Caco-2 (cell line): ENCODE data around the gene EPS8L2. TPM values are rescaled to one million over a fixed set of nuclear protein-coding genes. Genes with fewer than 3 reads are reported as not detected.
A peak's percentile ranks its signal among the peaks of the same experiment; 100 is the strongest.

Experiments
- BruUV-seq: library from RNA; stranded (reverse); fragments of 400-500 nt; replicated peaks from 2 replicates; lab custom pipeline; 2021; lab: Mats Ljungman, UMichigan
- CTCF ChIA-PET: fragments of 300-600 bp; sonication (Branson Sonifier 250); formaldehyde crosslinking; loops from one replicate; lab custom pipeline; 2022; ENCODE audit warnings: antibody characterized with exemption; lab: Charles Lee
- POLR2A ChIA-PET: fragments of 300-600 bp; sonication (Branson Sonifier 250); formaldehyde crosslinking; loops from one replicate; lab custom pipeline; 2022; ENCODE audit warnings: antibody characterized with exemption; lab: Charles Lee
- DNase-seq, 2 experiments: peaks; one replicate each; pipeline versions ENCODE4 v3.0.0 to v3.0.0-alpha.2; 2020 to 2022
- H3K27me3 ChIP-seq: replicated peaks from 2 replicates; pipeline ENCODE4 v1.6.0; 2011; ENCODE audit warnings: low read length; ENCODE audit not compliant: control insufficient read depth, insufficient read depth
- H3K36me3 ChIP-seq: 2 replicates; pipeline ENCODE4 v1.5.1; 2011; ENCODE audit warnings: low read length; ENCODE audit not compliant: control insufficient read depth, insufficient read depth
- H3K4me1 ChIP-seq: fragments of 250-450 bp; sonication (Bioruptor Pico); 2 replicates; pipeline ENCODE4 v1.5.1; 2020; ENCODE audit warnings: mild to moderate bottlenecking
- H3K4me3 ChIP-seq: 2 replicates; pipeline ENCODE4 v1.5.1; 2011; ENCODE audit warnings: low read depth, mild to moderate bottlenecking, control low read depth, low read length
- H3K9me3 ChIP-seq: fragments of 250-450 bp; sonication (Bioruptor Pico); 2 replicates; pipeline ENCODE4 v1.5.1; 2020; ENCODE audit warnings: mild to moderate bottlenecking, moderate library complexity
- H3K27ac Mint-ChIP-seq: one replicate; pipeline ENCODE4 v1.8.0; 2022; ENCODE audit warnings: mixed read lengths; ENCODE audit not compliant: unreplicated experiment
- H3K27me3 Mint-ChIP-seq: one replicate; pipeline ENCODE4 v1.8.0; 2022; ENCODE audit warnings: mixed read lengths; ENCODE audit not compliant: insufficient read depth, unreplicated experiment
- H3K36me3 Mint-ChIP-seq: one replicate; pipeline ENCODE4 v1.8.0; 2022; ENCODE audit warnings: mild to moderate bottlenecking, mixed read lengths; ENCODE audit not compliant: insufficient read depth, unreplicated experiment
- H3K4me1 Mint-ChIP-seq: one replicate; pipeline ENCODE4 v1.8.0; 2022; ENCODE audit warnings: low read depth, mixed read lengths; ENCODE audit not compliant: unreplicated experiment
- H3K4me3 Mint-ChIP-seq: one replicate; pipeline ENCODE4 v1.8.0; 2022; ENCODE audit warnings: mild to moderate bottlenecking, moderate library complexity, mixed read lengths; ENCODE audit not compliant: unreplicated experiment
- H3K9me3 Mint-ChIP-seq: one replicate; pipeline ENCODE4 v1.8.0; 2022; ENCODE audit warnings: mixed read lengths; ENCODE audit not compliant: unreplicated experiment
- CTCF ChIP-seq, 2 experiments: fragments of 200-600 bp in 1 of 2; IDR thresholded peaks; 1 replicate in 1 of 2; 2 replicates in 1 of 2; pipeline versions ENCODE4 v1.5.1 to v1.8.0; 2011 to 2022; ENCODE audit warnings: antibody characterized with exemption in 1 of 2, control low read depth in 1 of 2, inconsistent platforms in 1 of 2, low read depth in 1 of 2, low read length in 1 of 2, mild to moderate bottlenecking in 1 of 2, moderate library complexity in 1 of 2; ENCODE audit not compliant: insufficient read depth in 1 of 2, severe bottlenecking in 1 of 2, unreplicated experiment in 1 of 2
- intact Hi-C: fragments of 100-400 bp; cut with micrococcal nuclease; formaldehyde crosslinking; loops from one replicate; pipeline ENCODE4 v1.10.0; 2022; ENCODE audit not compliant: unreplicated experiment
- total RNA-seq: library from RNA; stranded (reverse); gene quantifications from 2 replicates; pipeline ENCODE4 v1.2.3, GENCODE V29; 2022

EPS8L2 gene
- total RNA-seq, 1 experiment from 2014 or later = 224 TPM

DNA sequence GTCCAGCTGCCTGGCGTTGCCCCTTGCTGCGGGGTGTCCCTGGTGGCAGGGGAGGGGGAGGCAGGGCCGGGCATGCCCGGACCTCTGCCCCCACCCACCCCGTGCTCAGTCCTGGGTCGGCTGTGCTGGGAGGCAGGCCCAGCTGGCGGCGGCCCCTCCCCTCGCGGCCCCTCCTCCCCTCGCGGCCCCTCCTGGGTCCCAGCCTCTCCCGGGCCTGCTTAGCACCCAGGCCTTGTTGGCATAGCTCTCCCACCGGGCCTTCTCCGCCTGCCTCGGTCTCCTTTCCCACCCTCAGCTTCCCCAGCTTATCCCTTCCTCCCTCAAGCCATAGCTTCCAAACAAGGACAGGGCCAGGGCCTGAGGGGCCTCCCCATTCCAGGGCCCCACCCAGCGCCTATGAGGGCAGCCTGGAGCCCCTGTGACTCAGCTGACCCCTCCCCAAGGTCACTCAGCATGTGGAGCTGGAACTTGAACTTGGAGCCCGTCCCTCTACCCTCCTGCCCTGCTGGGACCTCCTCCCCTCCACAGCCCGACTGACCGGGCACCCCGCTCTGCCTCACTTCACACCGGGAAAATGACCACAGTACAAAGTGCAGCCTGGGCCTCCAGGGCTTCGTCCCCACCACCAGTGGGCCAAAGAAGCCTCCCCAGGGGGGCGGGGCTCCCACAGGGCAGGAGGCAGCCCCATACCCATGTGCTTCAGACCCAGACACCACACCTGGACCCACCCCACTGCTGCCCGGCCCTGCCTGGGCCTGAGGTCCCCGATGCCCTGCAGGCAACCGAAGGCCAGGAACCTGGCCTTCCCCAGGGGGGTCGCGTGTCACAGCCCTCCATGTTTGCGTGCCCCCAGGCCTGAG lies 1.2 kb downstream of the EPS8L2 start:
- Mint-ChIP-seq H3K27ac (peak overlapping the region; percentile 90), H3K27me3 (no peaks in the 10 kb centered on the region), H3K9me3 (no peaks in the 10 kb centered on the region), H3K36me3 (peaks cover 77% of the 10 kb centered on the region), H3K4me1 (peaks cover 13% of the 10 kb centered on the region), H3K4me3 (peak overlapping the region; percentile 86)
- Histone ChIP-seq H3K9me3 (no peaks in the 10 kb centered on the region), H3K36me3 (peaks cover under 1% of the 10 kb centered on the region), H3K4me1 (peaks cover 56% of the 10 kb centered on the region), H3K4me3 (peak overlapping the region; percentile 80), H3K27me3 (no peaks in the 10 kb centered on the region)
- no TSS peak for BruUV-seq
- intact Hi-C loops = loop anchor here (1.0 kb wide), 1 partner anchor 16 kb away; no protein-coding TSS in a partner anchor
- DNase-seq = peak; percentile 82 to 87
- TF ChIP-seq CTCF (IDR thresholded peaks at IDR 0.05; ENCODE audit: insufficient read depth in 1 of 2, low read depth in 1 of 2, low read length in 1 of 2, severe bottlenecking in 1 of 2, unreplicated experiment in 1 of 2) = peak in 1 of 2 experiments; percentile 63
- ChIA-PET CTCF (interaction anchor here (0.6 to 1.2 kb wide), 11 partner anchors 12 to 1062 kb away, joined by 3 to 7 read pairs (median 4); partner anchors contain the start of genes TALDO1 and TMEM80), POLR2A (interaction anchor here (0.5 to 4.2 kb wide), 3 partner anchors 12 to 165 kb away, joined by 3 to 32 read pairs (median 3); partner anchors contain the start of genes DEAF1 and TMEM80)

DNA sequence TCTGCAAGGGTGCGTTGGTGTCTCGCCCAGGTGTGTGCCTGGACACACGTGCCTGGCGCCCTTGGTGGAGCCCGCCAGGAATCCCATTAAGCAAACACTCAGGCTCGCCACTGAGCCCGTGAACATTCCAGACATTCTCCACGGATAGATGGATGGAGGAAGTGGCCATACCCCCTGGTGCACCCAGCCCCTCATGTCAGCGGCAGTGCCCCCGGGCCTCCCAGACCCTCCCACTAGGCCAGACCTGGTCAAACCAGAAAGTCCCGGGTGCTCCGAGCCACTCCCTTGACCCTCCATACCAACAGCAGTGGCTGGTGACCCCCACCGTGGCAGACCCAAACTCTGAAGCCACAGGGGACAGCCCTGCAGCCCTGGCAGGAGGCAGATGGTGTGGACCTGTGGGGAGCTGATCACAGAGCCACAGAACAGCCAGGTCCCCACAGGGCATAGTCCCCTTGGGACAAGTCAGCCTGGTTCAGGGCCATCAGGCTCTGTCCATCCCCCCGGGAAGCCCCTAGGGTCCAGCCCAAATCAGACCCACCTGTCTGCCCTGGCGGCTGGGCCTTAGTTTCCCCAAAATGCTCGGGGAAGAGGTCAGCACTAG lies 1.9 kb downstream of the EPS8L2 start:
- POLR2A ChIA-PET = interaction anchor here (4.2 kb wide), 1 partner anchor 13 kb away, joined by 32 read pairs; the partner anchor contains the start of genes DEAF1 and TMEM80
- no peaks in the 10 kb centered on the region; the same call in none of the 2 replicates for H3K36me3 ChIP-seq
- Mint-ChIP-seq H3K27me3 (no peaks in the 10 kb centered on the region), H3K36me3 (peaks cover 77% of the 10 kb centered on the region), H3K9me3 (no peaks in the 10 kb centered on the region), H3K27ac (peak overlapping the region; percentile 90), H3K4me3 (peak overlapping the region; percentile 86), H3K4me1 (peaks cover 13% of the 10 kb centered on the region)
- no TSS peak for BruUV-seq
- intact Hi-C loops = loop anchor here (1.0 kb wide), 1 partner anchor 15 kb away; no protein-coding TSS in a partner anchor
- CTCF ChIA-PET = interaction anchor here (0.6 to 1.0 kb wide), 2 partner anchors 33 to 68 kb away, joined by 5 read pairs; no protein-coding TSS in a partner anchor
- DNase-seq = peak; percentile 87 to 91
- peaks cover 62% of the 10 kb centered on the region for H3K4me1 ChIP-seq
- TF ChIP-seq CTCF (IDR thresholded peaks at IDR 0.05; ENCODE audit: insufficient read depth in 1 of 2, low read depth in 1 of 2, low read length in 1 of 2, severe bottlenecking in 1 of 2, unreplicated experiment in 1 of 2) = no peak
- H3K4me3 ChIP-seq = peak overlapping the region; percentile 80
- no peaks in the 10 kb centered on the region for H3K9me3 ChIP-seq
- no peaks in the 10 kb centered on the region for H3K27me3 ChIP-seq

GRCh38 chr11:708511-708910 lies 2.5 kb downstream of the EPS8L2 start:
- H3K4me1 ChIP-seq = peaks cover 68% of the 10 kb centered on the region
- intact Hi-C loops = no loop called here
- no peaks in the 10 kb centered on the region for H3K9me3 Mint-ChIP-seq
- CTCF ChIA-PET = interaction anchor here (1.0 kb wide), 1 partner anchor 68 kb away, joined by 5 read pairs; no protein-coding TSS in a partner anchor
- BruUV-seq = no TSS peak
- H3K4me3 ChIP-seq = no peak overlapping the region
- POLR2A ChIA-PET = no interaction called here
- no peaks in the 10 kb centered on the region for H3K9me3 ChIP-seq
- H3K4me3 Mint-ChIP-seq = peak overlapping the region; percentile 86
- TF ChIP-seq CTCF (IDR thresholded peaks at IDR 0.05; ENCODE audit: insufficient read depth in 1 of 2, low read depth in 1 of 2, low read length in 1 of 2, severe bottlenecking in 1 of 2, unreplicated experiment in 1 of 2) = no peak
- peaks cover 77% of the 10 kb centered on the region for H3K36me3 Mint-ChIP-seq
- H3K27me3 Mint-ChIP-seq = no peaks in the 10 kb centered on the region
- peaks cover 13% of the 10 kb centered on the region for H3K4me1 Mint-ChIP-seq
- H3K27ac Mint-ChIP-seq = peak overlapping the region; percentile 90
- no peaks in the 10 kb centered on the region; the same call in none of the 2 replicates for H3K36me3 ChIP-seq
- DNase-seq = no peak
- H3K27me3 ChIP-seq = no peaks in the 10 kb centered on the region
